ENCODE results near the gene AUTS2.

AUTS2 gene

DNA sequence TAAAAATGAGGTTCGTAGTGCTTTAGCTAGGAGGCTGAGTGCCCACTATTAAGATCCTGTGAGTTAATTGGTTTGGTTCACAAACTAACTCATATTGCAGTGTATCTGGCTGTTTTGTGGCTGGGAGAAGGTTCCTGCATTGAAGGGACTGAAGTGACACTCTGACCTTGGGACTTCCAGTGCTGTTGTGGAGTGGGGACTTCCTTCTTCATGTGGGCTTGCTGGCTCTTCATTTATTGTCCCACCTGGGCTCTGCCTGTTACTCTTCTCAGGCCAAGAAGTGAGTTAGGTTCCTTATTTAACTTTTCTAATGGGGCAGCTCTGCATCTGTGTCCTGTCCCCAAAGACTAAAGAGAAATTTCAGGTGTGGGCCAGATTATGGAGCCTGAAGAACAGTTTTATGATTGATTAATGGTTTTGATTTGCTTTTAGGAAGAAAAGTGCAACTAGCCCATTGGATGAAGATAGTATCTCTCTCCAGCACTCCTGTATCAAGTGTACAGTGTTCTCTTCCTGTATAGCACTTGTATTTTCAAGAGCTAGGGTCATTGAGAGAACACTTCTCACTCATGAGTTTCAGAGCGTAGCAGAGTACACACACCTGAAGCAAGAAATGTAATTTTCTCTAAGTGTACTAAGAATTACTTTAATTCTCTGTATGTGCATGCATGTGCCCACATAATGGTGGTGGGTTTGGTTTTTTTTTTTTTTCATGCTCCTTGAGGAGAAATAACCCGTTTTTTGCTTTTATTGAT, 54.8 kb downstream of the AUTS2 start:
- Histone ChIP-seq H3K27ac (ENCODE audit: extremely low read depth, low read depth, low read length) (no peak overlapping the region; the same call in 1 of the 2 replicates), H3K9me3 (ENCODE audit: control insufficient read depth, insufficient read depth, low read depth, low read length) (no peaks in the 10 kb centered on the region), H3K4me1 (ENCODE audit: control insufficient read depth, insufficient read depth, low read length) (peaks cover 42% of the 10 kb centered on the region), H3K4me3 (ENCODE audit: low read depth, low read length) (no peak overlapping the region), H3K36me3 (ENCODE audit: control insufficient read depth in 2 of 2, insufficient read depth in 1 of 2, low read length in 2 of 2) (no peaks in the 10 kb centered on the region)
- CTCF ChIA-PET: interaction anchor here (0.5 kb wide), 1 partner anchor 279 kb away, joined by 3 read pairs; no protein-coding TSS in a partner anchor
- TF ChIP-seq TCF7L2 (IDR thresholded peaks at IDR 0.05; ENCODE audit: borderline replicate concordance, low read depth, low read length) (no peak), YY1 (tag by site-specific recombination; IDR thresholded peaks at IDR 0.05) (no peak), ZNF514 (tag by site-specific recombination; IDR thresholded peaks at IDR 0.05) (no peak), HOXA7 (CRISPR knock-in tag; IDR thresholded peaks at IDR 0.05; ENCODE audit: borderline replicate concordance) (no peak), MYNN (tag by site-specific recombination; IDR thresholded peaks at IDR 0.05; ENCODE audit: borderline replicate concordance) (no peak), ZNF19 (tag by site-specific recombination; IDR thresholded peaks at IDR 0.05; ENCODE audit: low read depth) (no peak), ZNF549 (tag by site-specific recombination; IDR thresholded peaks at IDR 0.05) (no peak), ZNF623 (tag by site-specific recombination; IDR thresholded peaks at IDR 0.05) (no peak), ZEB2 (tag by site-specific recombination; IDR thresholded peaks at IDR 0.05) (no peak), ZNF423 (tag by site-specific recombination; IDR thresholded peaks at IDR 0.05) (no peak), SP3 (tag by site-specific recombination; IDR thresholded peaks at IDR 0.05) (no peak), ZNF350 (tag by site-specific recombination; IDR thresholded peaks at IDR 0.05) (no peak), ZNF133 (tag by site-specific recombination; IDR thresholded peaks at IDR 0.05) (no peak)
- TF ChIP-seq, protein P1, sequence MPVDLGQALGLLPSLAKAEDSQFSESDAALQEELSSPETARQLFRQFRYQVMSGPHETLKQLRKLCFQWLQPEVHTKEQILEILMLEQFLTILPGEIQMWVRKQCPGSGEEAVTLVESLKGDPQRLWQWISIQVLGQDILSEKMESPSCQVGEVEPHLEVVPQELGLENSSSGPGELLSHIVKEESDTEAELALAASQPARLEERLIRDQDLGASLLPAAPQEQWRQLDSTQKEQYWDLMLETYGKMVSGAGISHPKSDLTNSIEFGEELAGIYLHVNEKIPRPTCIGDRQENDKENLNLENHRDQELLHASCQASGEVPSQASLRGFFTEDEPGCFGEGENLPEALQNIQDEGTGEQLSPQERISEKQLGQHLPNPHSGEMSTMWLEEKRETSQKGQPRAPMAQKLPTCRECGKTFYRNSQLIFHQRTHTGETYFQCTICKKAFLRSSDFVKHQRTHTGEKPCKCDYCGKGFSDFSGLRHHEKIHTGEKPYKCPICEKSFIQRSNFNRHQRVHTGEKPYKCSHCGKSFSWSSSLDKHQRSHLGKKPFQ (tag by site-specific recombination; IDR thresholded peaks at IDR 0.05): no peak
- TF ChIP-seq, protein P2, sequence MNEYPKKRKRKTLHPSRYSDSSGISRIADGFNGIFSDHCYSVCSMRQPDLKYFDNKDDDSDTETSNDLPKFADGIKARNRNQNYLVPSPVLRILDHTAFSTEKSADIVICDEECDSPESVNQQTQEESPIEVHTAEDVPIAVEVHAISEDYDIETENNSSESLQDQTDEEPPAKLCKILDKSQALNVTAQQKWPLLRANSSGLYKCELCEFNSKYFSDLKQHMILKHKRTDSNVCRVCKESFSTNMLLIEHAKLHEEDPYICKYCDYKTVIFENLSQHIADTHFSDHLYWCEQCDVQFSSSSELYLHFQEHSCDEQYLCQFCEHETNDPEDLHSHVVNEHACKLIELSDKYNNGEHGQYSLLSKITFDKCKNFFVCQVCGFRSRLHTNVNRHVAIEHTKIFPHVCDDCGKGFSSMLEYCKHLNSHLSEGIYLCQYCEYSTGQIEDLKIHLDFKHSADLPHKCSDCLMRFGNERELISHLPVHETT (tag by site-specific recombination; IDR thresholded peaks at IDR 0.05): no peak
- POLR2A ChIA-PET: no interaction called here

DNA sequence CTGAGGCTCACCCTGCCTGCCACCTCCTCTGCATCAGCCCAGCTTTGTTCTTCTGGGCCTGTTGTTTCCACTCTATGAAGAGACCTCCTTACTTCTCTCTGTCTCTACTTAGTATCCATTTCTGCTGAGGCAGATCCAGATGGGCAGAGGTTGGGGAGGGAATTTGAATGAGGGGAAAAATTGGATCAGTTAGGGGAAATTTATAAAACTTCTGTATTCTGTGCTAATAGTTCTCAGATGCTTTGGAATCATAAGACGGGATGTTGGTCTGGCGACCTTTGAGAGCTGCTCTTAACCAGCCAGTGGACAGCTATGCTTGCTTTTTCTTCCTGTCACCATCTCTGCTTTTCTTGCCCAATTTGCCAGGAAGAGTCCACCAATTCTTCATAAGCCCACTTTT, 55.5 kb downstream of the AUTS2 start:
- Histone ChIP-seq H3K9me3 (ENCODE audit: control insufficient read depth, insufficient read depth, low read depth, low read length) (no peaks in the 10 kb centered on the region), H3K36me3 (ENCODE audit: control insufficient read depth in 2 of 2, insufficient read depth in 1 of 2, low read length in 2 of 2) (no peaks in the 10 kb centered on the region), H3K27ac (ENCODE audit: extremely low read depth, low read depth, low read length) (no peak overlapping the region), H3K4me1 (ENCODE audit: control insufficient read depth, insufficient read depth, low read length) (peaks cover 49% of the 10 kb centered on the region), H3K4me3 (ENCODE audit: low read depth, low read length) (no peak overlapping the region)
- TF ChIP-seq ZNF701 (tag by site-specific recombination; IDR thresholded peaks at IDR 0.05) (no peak), GLIS2 (tag by site-specific recombination; IDR thresholded peaks at IDR 0.05) (no peak), ZNF670 (tag by site-specific recombination; IDR thresholded peaks at IDR 0.05; ENCODE audit: low read depth) (no peak), SCRT1 (tag by site-specific recombination; IDR thresholded peaks at IDR 0.05; ENCODE audit: borderline replicate concordance) (no peak), ZNF24 (tag by site-specific recombination; IDR thresholded peaks at IDR 0.05) (no peak), HOXA7 (CRISPR knock-in tag; IDR thresholded peaks at IDR 0.05; ENCODE audit: borderline replicate concordance) (no peak), OSR2 (tag by site-specific recombination; IDR thresholded peaks at IDR 0.05) (no peak), ZNF2 (tag by site-specific recombination; IDR thresholded peaks at IDR 0.05) (no peak), RBAK (tag by site-specific recombination; IDR thresholded peaks at IDR 0.05) (no peak), ZFP69B (tag by site-specific recombination; IDR thresholded peaks at IDR 0.05) (no peak), ZXDB (tag by site-specific recombination; IDR thresholded peaks at IDR 0.05) (no peak)
- TF ChIP-seq, protein P3, sequence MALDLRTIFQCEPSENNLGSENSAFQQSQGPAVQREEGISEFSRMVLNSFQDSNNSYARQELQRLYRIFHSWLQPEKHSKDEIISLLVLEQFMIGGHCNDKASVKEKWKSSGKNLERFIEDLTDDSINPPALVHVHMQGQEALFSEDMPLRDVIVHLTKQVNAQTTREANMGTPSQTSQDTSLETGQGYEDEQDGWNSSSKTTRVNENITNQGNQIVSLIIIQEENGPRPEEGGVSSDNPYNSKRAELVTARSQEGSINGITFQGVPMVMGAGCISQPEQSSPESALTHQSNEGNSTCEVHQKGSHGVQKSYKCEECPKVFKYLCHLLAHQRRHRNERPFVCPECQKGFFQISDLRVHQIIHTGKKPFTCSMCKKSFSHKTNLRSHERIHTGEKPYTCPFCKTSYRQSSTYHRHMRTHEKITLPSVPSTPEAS (tag by site-specific recombination; IDR thresholded peaks at IDR 0.05): no peak
- TF ChIP-seq, protein P4, sequence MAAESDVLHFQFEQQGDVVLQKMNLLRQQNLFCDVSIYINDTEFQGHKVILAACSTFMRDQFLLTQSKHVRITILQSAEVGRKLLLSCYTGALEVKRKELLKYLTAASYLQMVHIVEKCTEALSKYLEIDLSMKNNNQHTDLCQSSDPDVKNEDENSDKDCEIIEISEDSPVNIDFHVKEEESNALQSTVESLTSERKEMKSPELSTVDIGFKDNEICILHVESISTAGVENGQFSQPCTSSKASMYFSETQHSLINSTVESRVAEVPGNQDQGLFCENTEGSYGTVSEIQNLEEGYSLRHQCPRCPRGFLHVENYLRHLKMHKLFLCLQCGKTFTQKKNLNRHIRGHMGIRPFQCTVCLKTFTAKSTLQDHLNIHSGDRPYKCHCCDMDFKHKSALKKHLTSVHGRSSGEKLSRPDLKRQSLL (tag by site-specific recombination; IDR thresholded peaks at IDR 0.05): no peak
- TF ChIP-seq, protein P5, sequence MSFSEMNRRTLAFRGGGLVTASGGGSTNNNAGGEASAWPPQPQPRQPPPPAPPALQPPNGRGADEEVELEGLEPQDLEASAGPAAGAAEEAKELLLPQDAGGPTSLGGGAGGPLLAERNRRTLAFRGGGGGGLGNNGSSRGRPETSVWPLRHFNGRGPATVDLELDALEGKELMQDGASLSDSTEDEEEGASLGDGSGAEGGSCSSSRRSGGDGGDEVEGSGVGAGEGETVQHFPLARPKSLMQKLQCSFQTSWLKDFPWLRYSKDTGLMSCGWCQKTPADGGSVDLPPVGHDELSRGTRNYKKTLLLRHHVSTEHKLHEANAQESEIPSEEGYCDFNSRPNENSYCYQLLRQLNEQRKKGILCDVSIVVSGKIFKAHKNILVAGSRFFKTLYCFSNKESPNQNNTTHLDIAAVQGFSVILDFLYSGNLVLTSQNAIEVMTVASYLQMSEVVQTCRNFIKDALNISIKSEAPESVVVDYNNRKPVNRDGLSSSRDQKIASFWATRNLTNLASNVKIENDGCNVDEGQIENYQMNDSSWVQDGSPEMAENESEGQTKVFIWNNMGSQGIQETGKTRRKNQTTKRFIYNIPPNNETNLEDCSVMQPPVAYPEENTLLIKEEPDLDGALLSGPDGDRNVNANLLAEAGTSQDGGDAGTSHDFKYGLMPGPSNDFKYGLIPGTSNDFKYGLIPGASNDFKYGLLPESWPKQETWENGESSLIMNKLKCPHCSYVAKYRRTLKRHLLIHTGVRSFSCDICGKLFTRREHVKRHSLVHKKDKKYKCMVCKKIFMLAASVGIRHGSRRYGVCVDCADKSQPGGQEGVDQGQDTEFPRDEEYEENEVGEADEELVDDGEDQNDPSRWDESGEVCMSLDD (tag by site-specific recombination; IDR thresholded peaks at IDR 0.05): no peak
- CTCF ChIA-PET: interaction anchor here (0.5 kb wide), 1 partner anchor 278 kb away, joined by 3 read pairs; no protein-coding TSS in a partner anchor
- POLR2A ChIA-PET: no interaction called here
